D721Med (cell line): Measurements from ENCODE around the gene BIRC2.

Experiments
- DNase-seq: peaks from one replicate; pipeline ENCODE4 v3.0.0; 2011; ENCODE audit warnings: low spot score; ENCODE audit not compliant: insufficient read length
- FAIRE-seq: peaks from 2 replicates; lab custom pipeline; 2011; peaks lifted over from hg19 to GRCh38; lab: Jason Lieb, UNC
- CTCF ChIP-seq: IDR thresholded peaks from 2 replicates; pipeline ENCODE4 v1.5.1; 2012; ENCODE audit warnings: mild to moderate bottlenecking, control low read depth; ENCODE audit not compliant: insufficient read depth; ENCODE audit errors: missing control alignments

The BIRC2 gene

DNA sequence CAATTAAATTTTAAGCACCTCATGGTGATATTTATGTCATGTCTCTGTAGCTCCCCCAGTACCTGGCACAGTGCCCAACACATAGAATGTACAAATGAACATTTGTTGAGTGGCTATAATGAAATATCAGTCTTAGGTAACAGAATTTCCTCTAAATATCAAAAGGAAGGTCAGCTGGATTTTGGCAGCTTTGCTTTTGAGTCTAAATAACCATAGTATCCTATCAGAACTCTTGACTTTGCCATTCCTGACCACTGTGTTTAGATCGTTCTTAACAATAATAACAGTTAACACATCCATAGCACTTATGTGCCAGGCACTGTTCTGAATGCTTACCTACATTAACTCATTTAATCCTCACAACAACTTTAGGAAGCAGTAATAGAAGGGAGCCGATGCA, 79.0 kb downstream of the BIRC2 start:
- FAIRE-seq = no peak
- no peak for DNase-seq
- TF ChIP-seq CTCF = no peak

DNA sequence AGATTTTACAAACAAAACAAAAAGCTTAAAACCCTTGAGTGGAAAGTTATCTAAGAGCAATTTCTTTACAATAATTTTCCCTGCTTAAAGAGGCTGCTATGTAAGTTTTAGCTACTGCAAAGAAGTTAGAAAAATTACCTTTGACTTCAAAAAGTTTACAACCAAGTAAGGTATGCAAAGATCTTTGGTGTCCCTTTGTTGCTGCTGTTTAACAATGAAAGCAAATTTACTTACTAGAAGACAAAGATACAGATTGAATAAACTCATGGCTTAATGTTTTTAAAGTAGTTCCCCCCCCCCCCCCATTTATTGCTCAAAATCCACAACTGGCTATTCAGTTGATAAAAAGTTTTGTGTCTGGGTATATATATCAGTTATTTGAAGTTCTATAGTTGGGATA, 79.6 kb downstream of the BIRC2 start:
- no peak for FAIRE-seq
- no peak for TF ChIP-seq CTCF
- no peak for DNase-seq

DNA sequence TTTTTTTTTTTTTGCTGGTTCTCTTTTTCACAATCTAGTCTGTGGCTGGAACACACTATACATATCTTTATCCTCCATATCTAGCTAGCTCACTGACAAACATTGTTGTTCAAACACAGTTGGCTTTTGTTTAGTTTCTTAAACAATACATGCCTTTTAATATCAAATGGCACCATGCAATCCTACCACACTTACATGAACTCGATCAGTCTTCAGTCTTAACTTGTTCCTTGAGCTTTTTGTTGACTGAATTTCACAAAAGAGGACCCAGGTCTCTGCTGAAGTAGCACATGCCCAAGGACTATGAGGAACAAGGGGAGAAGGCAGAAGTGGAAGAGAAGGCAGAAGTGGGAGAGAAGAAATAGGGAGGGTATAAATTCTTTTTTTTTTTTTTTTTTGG, 80.1 kb downstream of the BIRC2 start:
- no peak for FAIRE-seq
- TF ChIP-seq CTCF = no peak
- DNase-seq = no peak
